HG02852 (cell line): ENCODE data around the gene PACRG.

Experiments
- ATAC-seq: cut with Tn5 transposase; IDR thresholded peaks from one replicate; pipeline ENCODE4 v1.9.1; 2021; ENCODE audit warnings: mild to moderate bottlenecking, moderate library complexity; ENCODE audit not compliant: unreplicated experiment

Gene PACRG

GRCh38 chr6:163230901-163231300 is 503.1 kb downstream of the PACRG start:
- ATAC-seq, result no peak

- no peak for ATAC-seq
These were observed 503.7 kb downstream of the PACRG start for GRCh38 chr6:163231356-163232014.

- ATAC-seq, result no peak
These were observed 504.3 kb downstream of the PACRG start for GRCh38 chr6:163232015-163232523.

- no peak for ATAC-seq
These were observed 504.9 kb downstream of the PACRG start for GRCh38 chr6:163232649-163233048.

GRCh38 chr6:163237110-163237509 is 509.3 kb downstream of the PACRG start:
- ATAC-seq, result no peak

GRCh38 chr6:163239572-163240340 is 512.0 kb downstream of the PACRG start:
- ATAC-seq, result no peak

- no peak for ATAC-seq
These were observed 512.8 kb downstream of the PACRG start for GRCh38 chr6:163240556-163240955.

GRCh38 chr6:163241683-163242082 is 513.9 kb downstream of the PACRG start:
- no peak for ATAC-seq

- ATAC-seq, result no peak
These were observed 515.3 kb downstream of the PACRG start for GRCh38 chr6:163243083-163243482.

GRCh38 chr6:163243692-163244589 is 516.2 kb downstream of the PACRG start:
- ATAC-seq, result no peak

- ATAC-seq, result no peak
These were observed 520.3 kb downstream of the PACRG start for GRCh38 chr6:163248051-163248450.

- ATAC-seq, result no peak
These were observed 521.9 kb downstream of the PACRG start for GRCh38 chr6:163249651-163250101.

GRCh38 chr6:163250116-163250515 is 522.3 kb downstream of the PACRG start:
- no peak for ATAC-seq

GRCh38 chr6:163252061-163252591 is 524.4 kb downstream of the PACRG start:
- no peak for ATAC-seq

- ATAC-seq, result no peak
These were observed 525.9 kb downstream of the PACRG start for GRCh38 chr6:163253556-163254213.

GRCh38 chr6:163254341-163254835 is 526.6 kb downstream of the PACRG start:
- no peak for ATAC-seq

- no peak for ATAC-seq
These were observed 527.5 kb downstream of the PACRG start for GRCh38 chr6:163255265-163255664.

GRCh38 chr6:163259689-163260088 is 531.9 kb downstream of the PACRG start:
- no peak for ATAC-seq

GRCh38 chr6:163260111-163260895 is 532.5 kb downstream of the PACRG start:
- no peak for ATAC-seq
